ENCODE measurements around the gene LNPK.

DNA sequence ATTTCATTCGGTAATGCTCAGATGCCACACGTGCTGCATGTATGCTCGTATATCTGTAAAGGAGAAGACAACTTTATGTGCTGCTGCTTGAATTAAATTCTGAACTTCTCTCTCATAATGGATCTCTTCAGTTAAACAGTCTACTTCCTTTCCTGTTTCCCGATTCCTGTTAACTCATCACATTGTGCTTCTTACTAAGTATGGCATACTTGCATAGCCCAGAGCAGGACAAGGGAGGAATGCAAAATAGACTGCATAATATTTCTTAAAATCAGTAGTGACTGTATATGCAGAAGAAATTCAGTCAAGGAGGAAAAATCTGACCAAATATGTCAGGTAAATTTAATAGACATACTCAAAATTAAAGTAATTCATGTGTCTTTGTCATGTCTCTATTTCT, 23.9 kb upstream of the LNPK start:
- TF ChIP-seq, protein P1, sequence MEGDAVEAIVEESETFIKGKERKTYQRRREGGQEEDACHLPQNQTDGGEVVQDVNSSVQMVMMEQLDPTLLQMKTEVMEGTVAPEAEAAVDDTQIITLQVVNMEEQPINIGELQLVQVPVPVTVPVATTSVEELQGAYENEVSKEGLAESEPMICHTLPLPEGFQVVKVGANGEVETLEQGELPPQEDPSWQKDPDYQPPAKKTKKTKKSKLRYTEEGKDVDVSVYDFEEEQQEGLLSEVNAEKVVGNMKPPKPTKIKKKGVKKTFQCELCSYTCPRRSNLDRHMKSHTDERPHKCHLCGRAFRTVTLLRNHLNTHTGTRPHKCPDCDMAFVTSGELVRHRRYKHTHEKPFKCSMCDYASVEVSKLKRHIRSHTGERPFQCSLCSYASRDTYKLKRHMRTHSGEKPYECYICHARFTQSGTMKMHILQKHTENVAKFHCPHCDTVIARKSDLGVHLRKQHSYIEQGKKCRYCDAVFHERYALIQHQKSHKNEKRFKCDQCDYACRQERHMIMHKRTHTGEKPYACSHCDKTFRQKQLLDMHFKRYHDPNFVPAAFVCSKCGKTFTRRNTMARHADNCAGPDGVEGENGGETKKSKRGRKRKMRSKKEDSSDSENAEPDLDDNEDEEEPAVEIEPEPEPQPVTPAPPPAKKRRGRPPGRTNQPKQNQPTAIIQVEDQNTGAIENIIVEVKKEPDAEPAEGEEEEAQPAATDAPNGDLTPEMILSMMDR (IDR thresholded peaks at IDR 0.05) = no peak
- TF ChIP-seq POLR2A (IDR thresholded peaks at IDR 0.05) = no peak
- no peak for TF ChIP-seq POLR2AphosphoS5 (IDR thresholded peaks at IDR 0.05)
